H1 (cell line): ENCODE measurements around the gene VSNL1. TPM values are rescaled to one million over a fixed set of nuclear protein-coding genes. Genes with fewer than 3 reads are reported as not detected.

Experiments used
- ASH2L ChIP-seq: fragments of 200-600, 300-600 bp; sonication (generic); IDR thresholded peaks from one replicate; pipeline ENCODE4 v1.7.1; 2017; ENCODE audit warnings: low read length
- BACH1 ChIP-seq: IDR thresholded peaks from 2 replicates; pipeline ENCODE4 v1.6.1; 2012; ENCODE audit warnings: low read length, improper control_type of control experiment
- BRCA1 ChIP-seq: IDR thresholded peaks from 2 replicates; pipeline ENCODE4 v1.6.1; 2012; ENCODE audit warnings: low read depth, low read length, improper control_type of control experiment
- CBX5 ChIP-seq: fragments of 300-800, 300-1000 bp; sonication (generic); IDR thresholded peaks from 2 replicates; pipeline ENCODE4 v1.7.1; 2016; ENCODE audit warnings: antibody characterized with exemption, low read length, low read depth
- CBX8 ChIP-seq: fragments of 300-800, 300-1000 bp; sonication (generic); IDR thresholded peaks from 2 replicates; pipeline ENCODE4 v1.7.1; 2016; ENCODE audit warnings: low read depth, low read length, borderline replicate concordance
- CEBPB ChIP-seq: IDR thresholded peaks from 2 replicates; pipeline ENCODE4 v1.6.1; 2012; ENCODE audit warnings: low read depth, low read length
- EZH2 ChIP-seq: fragments of 200-600 bp; sonication (generic); IDR thresholded peaks from 2 replicates; pipeline ENCODE4 v1.7.1; 2012; ENCODE audit warnings: low read depth, mild to moderate bottlenecking, moderate library complexity, low read length, inconsistent platforms; ENCODE audit not compliant: severe bottlenecking
- GTF2F1 ChIP-seq: IDR thresholded peaks from 2 replicates; pipeline ENCODE4 v1.6.1; 2012; ENCODE audit warnings: low read depth, low read length, improper control_type of control experiment, borderline replicate concordance
- HDAC2 ChIP-seq, 2 experiments: fragments of 300-600 bp in 1 of 2; sonication (generic) in 1 of 2; IDR thresholded peaks; 2 replicates each; pipeline ENCODE4 v1.6.1; 2011 to 2012; ENCODE audit warnings: low read depth in 2 of 2, low read length in 2 of 2, mild to moderate bottlenecking in 2 of 2, moderate library complexity in 2 of 2, borderline replicate concordance in 1 of 2, inconsistent platforms in 1 of 2
- KDM1A ChIP-seq: fragments of 200-600, 300-600 bp; sonication (generic); IDR thresholded peaks from 2 replicates; pipeline ENCODE4 v1.7.1; 2016; ENCODE audit warnings: mild to moderate bottlenecking, low read length, borderline replicate concordance
- RAD21 ChIP-seq, 2 experiments: IDR thresholded peaks in 1 of 2; conservative IDR thresholded peaks in 1 of 2; 2 replicates each; pipeline ENCODE4 v1.6.1; 2011; ENCODE audit warnings: low read depth in 2 of 2, low read length in 2 of 2, improper control_type of control experiment in 1 of 2, inconsistent platforms in 1 of 2, mild to moderate bottlenecking in 1 of 2, moderate library complexity in 1 of 2
- RFX5 ChIP-seq: IDR thresholded peaks from 2 replicates; pipeline ENCODE4 v1.6.1; 2011; ENCODE audit warnings: low read depth, low read length, improper control_type of control experiment, borderline replicate concordance
- RNF2 ChIP-seq: fragments of 200-900, 300-1000 bp; sonication (generic); IDR thresholded peaks from 2 replicates; pipeline ENCODE4 v1.7.1; 2016; ENCODE audit warnings: borderline replicate concordance, low read depth, mild to moderate bottlenecking, antibody characterized with exemption, low read length; ENCODE audit not compliant: poor library complexity, severe bottlenecking; ENCODE audit errors: missing control alignments
- SAP30 ChIP-seq: fragments of 300-600 bp; sonication (generic); IDR thresholded peaks from 2 replicates; pipeline ENCODE4 v1.7.1; 2012; ENCODE audit warnings: low read length, moderate library complexity, mild to moderate bottlenecking, inconsistent platforms; ENCODE audit not compliant: insufficient read depth, insufficient replicate concordance
- SIN3A ChIP-seq, 2 experiments: IDR thresholded peaks in 1 of 2; conservative IDR thresholded peaks in 1 of 2; 2 replicates each; pipeline ENCODE4 v1.6.1; 2011 to 2012; ENCODE audit warnings: low read length in 2 of 2, improper control_type of control experiment in 1 of 2, low read depth in 1 of 2, mild to moderate bottlenecking in 1 of 2
- SIX5 ChIP-seq: IDR thresholded peaks from 2 replicates; pipeline ENCODE4 v1.6.1; 2011; ENCODE audit warnings: mild to moderate bottlenecking, low read depth, low read length
- SP2 ChIP-seq: IDR thresholded peaks from 2 replicates; pipeline ENCODE4 v1.6.1; 2012; ENCODE audit warnings: mild to moderate bottlenecking, low read length, inconsistent platforms
- TAF7 ChIP-seq: optimal IDR thresholded peaks from 2 replicates; pipeline ENCODE3; 2011; ENCODE audit warnings: low read depth, mild to moderate bottlenecking, inconsistent platforms, low read length, moderate library complexity, borderline replicate concordance
- ZNF274 ChIP-seq: IDR thresholded peaks from 2 replicates; pipeline ENCODE4 v1.7.0; 2012; ENCODE audit warnings: low read length, borderline replicate concordance; ENCODE audit errors: extremely low read depth
- polyA plus RNA-seq, 7 experiments: library from polyadenylated mRNA; depleted of rRNA in 3 of 7; stranded (reverse) in 5 of 7; unstranded in 2 of 7; fragments of >200 nt in 5 of 7; fragments of 200-250 nt in 2 of 7; gene quantifications; 1 replicate in 5 of 7; 2 replicates in 1 of 7; 4 replicates in 1 of 7; pipeline versions ENCODE4 v1.2.1 to v1.2.3, GENCODE V29; 2011 to 2013; ENCODE audit warnings: missing spikeins in 2 of 7, mixed read lengths in 2 of 7
- total RNA-seq: library from RNA; stranded (reverse); fragmentation: NEBNext Ultra II Directional; extraction: Animal tissue kit (Norgen Biotek cat#: 25700); gene quantifications from 2 replicates; pipeline ENCODE4 v1.2.1, GENCODE V29; 2021
- TF ChIP-seq, protein P1 (sequence below): IDR thresholded peaks from 2 replicates; pipeline ENCODE4 v1.6.1; 2011; ENCODE audit warnings: low read length, improper control_type of control experiment

Gene VSNL1
- total and polyA plus RNA-seq, 2 of the 8 experiments (the other 6 are each of a cell fraction or from before 2014, with no cell fraction given), result 49.4 to 108 TPM

DNA sequence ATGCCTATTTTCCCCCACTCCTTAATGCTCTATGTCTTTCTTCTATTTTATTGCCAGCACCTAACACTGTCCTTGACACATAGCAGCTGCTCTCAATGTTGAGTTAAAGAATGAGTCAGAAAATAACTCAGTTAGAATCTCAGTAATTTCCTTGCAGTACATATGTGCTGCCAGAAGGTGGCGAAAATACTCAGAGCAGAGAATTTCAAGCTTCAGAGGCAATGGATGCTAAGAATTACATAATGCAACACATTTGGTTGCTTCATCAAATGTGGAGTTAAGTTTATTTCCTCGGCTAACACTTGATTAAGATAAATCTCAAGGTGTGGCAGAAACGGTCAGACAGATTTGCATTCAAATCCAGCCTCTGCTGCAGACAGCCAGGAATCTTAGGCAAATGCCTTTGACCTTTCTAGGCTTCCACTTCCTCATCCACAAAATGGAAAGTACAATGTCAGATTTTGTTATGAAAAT lies 105.6 kb downstream of the VSNL1 start (continued):
- no peak for TF ChIP-seq ASH2L
- TF ChIP-seq SIN3A (conservative IDR thresholded peaks at IDR 0.05 in 1 of 2, IDR thresholded peaks at IDR 0.05 in 1 of 2; ENCODE audit: low read depth in 1 of 2, low read length in 2 of 2), result no peak
- no peak for TF ChIP-seq BRCA1
- no peak for TF ChIP-seq SIX5
- peak; percentile 61 to 70 for TF ChIP-seq RAD21 (IDR thresholded peaks at IDR 0.05 in 1 of 2, conservative IDR thresholded peaks at IDR 0.05 in 1 of 2; ENCODE audit: low read depth in 2 of 2, low read length in 2 of 2)
- no peak for TF ChIP-seq RNF2
- TF ChIP-seq GTF2F1, result no peak
- no peak for TF ChIP-seq ZNF274
- 0 out of 2 replicates have a peak, but pooled peaks have one; percentile 48 for TF ChIP-seq CEBPB
- TF ChIP-seq, protein P1, sequence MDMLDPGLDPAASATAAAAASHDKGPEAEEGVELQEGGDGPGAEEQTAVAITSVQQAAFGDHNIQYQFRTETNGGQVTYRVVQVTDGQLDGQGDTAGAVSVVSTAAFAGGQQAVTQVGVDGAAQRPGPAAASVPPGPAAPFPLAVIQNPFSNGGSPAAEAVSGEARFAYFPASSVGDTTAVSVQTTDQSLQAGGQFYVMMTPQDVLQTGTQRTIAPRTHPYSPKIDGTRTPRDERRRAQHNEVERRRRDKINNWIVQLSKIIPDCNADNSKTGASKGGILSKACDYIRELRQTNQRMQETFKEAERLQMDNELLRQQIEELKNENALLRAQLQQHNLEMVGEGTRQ, result no peak
- TF ChIP-seq CBX8, result no peak
- no peak for TF ChIP-seq TAF7
- no peak for TF ChIP-seq CBX5
- TF ChIP-seq KDM1A, result no peak
- TF ChIP-seq HDAC2 (IDR thresholded peaks at IDR 0.05; ENCODE audit: borderline replicate concordance in 1 of 2, low read depth in 2 of 2, low read length in 2 of 2), result no peak
- no peak for TF ChIP-seq SAP30
- no peak for TF ChIP-seq SP2
- no peak for TF ChIP-seq BACH1
- no peak for TF ChIP-seq EZH2
- TF ChIP-seq RFX5, result no peak
- TF ChIP-seq, all 59 proteins: peak for 4
